Measurements from ENCODE around the gene P2RX3. TPM values are rescaled to one million over a fixed set of nuclear protein-coding genes. Genes with fewer than 3 reads are reported as not detected.

P2RX3 gene
- total RNA-seq, 1 experiment from 2014 or later = 0.15 TPM

DNA sequence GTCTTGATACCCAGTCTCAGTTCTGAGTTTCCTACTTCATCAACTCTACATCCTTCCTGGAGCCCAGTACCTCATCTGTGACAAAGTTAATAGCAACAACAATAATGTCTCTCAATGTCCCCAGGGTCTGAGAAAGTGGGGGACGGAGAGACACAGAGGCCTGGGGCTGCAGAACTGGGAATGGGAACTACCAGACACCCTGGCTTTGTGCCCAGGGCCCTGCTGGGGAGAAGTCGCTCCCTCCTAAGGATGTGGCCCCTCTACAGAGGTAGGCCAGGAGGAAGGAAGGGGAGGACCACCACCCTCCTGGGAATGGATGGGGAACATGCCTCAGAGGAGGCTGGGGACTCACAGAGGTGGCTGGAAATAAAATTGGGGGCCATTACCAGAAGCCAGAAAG lies 37.3 kb downstream of the P2RX3 start:
- H3K27me3 ChIP-seq (ENCODE audit: insufficient read depth, low read length) = no peaks in the 10 kb centered on the region; the same call in 1 of the 2 replicates
- no peaks in the 10 kb centered on the region for H3K79me2 ChIP-seq (ENCODE audit: insufficient read depth, low read length)
- TF ChIP-seq, protein P1, sequence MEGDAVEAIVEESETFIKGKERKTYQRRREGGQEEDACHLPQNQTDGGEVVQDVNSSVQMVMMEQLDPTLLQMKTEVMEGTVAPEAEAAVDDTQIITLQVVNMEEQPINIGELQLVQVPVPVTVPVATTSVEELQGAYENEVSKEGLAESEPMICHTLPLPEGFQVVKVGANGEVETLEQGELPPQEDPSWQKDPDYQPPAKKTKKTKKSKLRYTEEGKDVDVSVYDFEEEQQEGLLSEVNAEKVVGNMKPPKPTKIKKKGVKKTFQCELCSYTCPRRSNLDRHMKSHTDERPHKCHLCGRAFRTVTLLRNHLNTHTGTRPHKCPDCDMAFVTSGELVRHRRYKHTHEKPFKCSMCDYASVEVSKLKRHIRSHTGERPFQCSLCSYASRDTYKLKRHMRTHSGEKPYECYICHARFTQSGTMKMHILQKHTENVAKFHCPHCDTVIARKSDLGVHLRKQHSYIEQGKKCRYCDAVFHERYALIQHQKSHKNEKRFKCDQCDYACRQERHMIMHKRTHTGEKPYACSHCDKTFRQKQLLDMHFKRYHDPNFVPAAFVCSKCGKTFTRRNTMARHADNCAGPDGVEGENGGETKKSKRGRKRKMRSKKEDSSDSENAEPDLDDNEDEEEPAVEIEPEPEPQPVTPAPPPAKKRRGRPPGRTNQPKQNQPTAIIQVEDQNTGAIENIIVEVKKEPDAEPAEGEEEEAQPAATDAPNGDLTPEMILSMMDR (conservative IDR thresholded peaks at IDR 0.05) = no peak
- H3K9me3 ChIP-seq (ENCODE audit: control insufficient read depth, low read depth, low read length) = no peaks in the 10 kb centered on the region
- H3K18ac ChIP-seq (ENCODE audit: insufficient read length, low read depth, low read length) = no peak overlapping the region
- no peaks in the 10 kb centered on the region for H3K9me3 Mint-ChIP-seq
- H3K36me3 Mint-ChIP-seq (ENCODE audit: insufficient read depth in 1 of 3, low read depth in 3 of 3) = no peaks in the 10 kb centered on the region
- H4K91ac ChIP-seq (ENCODE audit: insufficient read length, low read depth, low read length) = no peak overlapping the region
- no peak overlapping the region for H4K5ac ChIP-seq (ENCODE audit: insufficient read length, low read depth, low read length)
- H3K27ac ChIP-seq (ENCODE audit: insufficient read length, low read depth, low read length) = no peak overlapping the region
- no peak overlapping the region for H3K4ac ChIP-seq (ENCODE audit: low read depth, low read length)
- peaks cover 47% of the 10 kb centered on the region for H3K27me3 Mint-ChIP-seq (ENCODE audit: low read depth)
- no peak overlapping the region for H3K14ac ChIP-seq (ENCODE audit: insufficient read depth, low read length)
- no peak for DNase-seq
- H2AFZ ChIP-seq (ENCODE audit: low read length) = no peak overlapping the region
- no peak overlapping the region for H2BK12ac ChIP-seq (ENCODE audit: insufficient read length, low read depth, low read length)
- no peak overlapping the region for H2BK15ac ChIP-seq (ENCODE audit: low read depth, low read length)
- no peak overlapping the region for H3K27ac Mint-ChIP-seq
- H3K56ac ChIP-seq (ENCODE audit: insufficient read length, low read depth, low read length) = no peak overlapping the region
- H2BK5ac ChIP-seq (ENCODE audit: insufficient read length, low read length) = no peak overlapping the region
- H3K79me1 ChIP-seq (ENCODE audit: insufficient read depth, low read depth, low read length, poor library complexity, severe bottlenecking) = no peaks in the 10 kb centered on the region
- no peaks in the 10 kb centered on the region for H3K23me2 ChIP-seq (ENCODE audit: insufficient read length, low read depth, low read length, poor library complexity, severe bottlenecking)
- H3T11ph ChIP-seq (ENCODE audit: low read length) = no peak overlapping the region
- peaks cover 3 to 15% of the 10 kb centered on the region in 2 experiments for H3K4me1 Mint-ChIP-seq
- no peaks in the 10 kb centered on the region for H4K20me1 ChIP-seq (ENCODE audit: control insufficient read depth, insufficient read depth, insufficient read length)
- no peaks in the 10 kb centered on the region; the same call in 1 of the 2 replicates for H3K4me1 ChIP-seq (ENCODE audit: insufficient read depth, low read length)
- no peak overlapping the region for H3K23ac ChIP-seq (ENCODE audit: insufficient read length, low read depth, low read length)
- no peak overlapping the region for H3K4me2 ChIP-seq (ENCODE audit: insufficient read depth, insufficient read length, low read length)
- no peak overlapping the region for H3K9ac ChIP-seq (ENCODE audit: extremely low read depth, insufficient read length, low read length)
- no peak overlapping the region for H2BK20ac ChIP-seq (ENCODE audit: low read depth, low read length, poor library complexity, severe bottlenecking)
- no CpG with 5 or more reads among the region's 2 CpGs for WGBS (ENCODE audit: extremely low coverage, insufficient read length, low lambda C conversion rate)
- H3K4me3 Mint-ChIP-seq = no peak overlapping the region
- no peak overlapping the region for H2BK120ac ChIP-seq (ENCODE audit: low read depth, low read length, poor library complexity, severe bottlenecking)
- H2AK5ac ChIP-seq (ENCODE audit: insufficient read length, low read length) = no peak overlapping the region
- H4K8ac ChIP-seq (replicated peaks; ENCODE audit: insufficient read length, low read depth, low read length) = no peak overlapping the region

Measured in H9 (cell line).